Coronary artery (tissue), 2 donors: ENCODE measurements around the gene BOLA3.

Experiments used
- DNase-seq: peaks from one replicate; pipeline ENCODE4 v3.0.0-alpha.2; 2017; ENCODE audit warnings: low spot score
- H3K27ac ChIP-seq, 2 donors: fragments of 200-600 bp; sonication (generic); one replicate each; pipeline ENCODE4 v1.5.1; 2016 to 2019
- H3K4me3 ChIP-seq: fragments of 200-600 bp; sonication (generic); 2 replicates; pipeline ENCODE4 v1.5.1; 2016; ENCODE audit warnings: mild to moderate bottlenecking, moderate library complexity
- TF ChIP-seq, protein P1 (sequence below): fragments of 200-600 bp; sonication (generic); IDR thresholded peaks from one replicate; pipeline ENCODE4 v1.5.1; 2019; ENCODE audit warnings: antibody characterized with exemption

Gene BOLA3

DNA sequence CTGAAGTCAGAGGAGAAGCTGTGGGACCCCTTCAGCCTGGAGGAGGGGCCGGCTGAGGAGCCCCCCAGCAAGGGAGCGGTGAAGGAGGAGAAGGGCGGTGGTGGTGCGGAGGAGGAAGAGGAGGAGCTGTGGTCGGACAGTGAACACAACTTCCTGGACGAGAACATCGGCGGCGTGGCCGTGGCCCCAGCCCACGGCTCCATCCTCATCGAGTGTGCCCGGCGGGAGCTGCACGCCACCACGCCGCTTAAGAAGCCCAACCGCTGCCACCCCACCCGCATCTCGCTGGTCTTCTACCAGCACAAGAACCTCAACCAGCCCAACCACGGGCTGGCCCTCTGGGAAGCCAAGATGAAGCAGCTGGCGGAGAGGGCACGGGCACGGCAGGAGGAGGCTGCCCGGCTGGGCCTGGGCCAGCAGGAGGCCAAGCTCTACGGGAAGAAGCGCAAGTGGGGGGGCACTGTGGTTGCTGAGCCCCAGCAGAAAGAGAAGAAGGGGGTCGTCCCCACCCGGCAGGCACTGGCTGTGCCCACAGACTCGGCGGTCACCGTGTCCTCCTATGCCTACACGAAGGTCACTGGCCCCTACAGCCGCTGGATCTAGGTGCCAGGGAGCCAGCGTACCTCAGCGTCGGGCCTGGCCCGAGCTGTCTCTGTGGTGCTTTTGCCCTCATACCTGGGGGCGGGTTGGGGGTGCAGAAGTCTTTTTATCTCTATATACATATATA is 46.0 kb downstream of the BOLA3 start:
- Histone ChIP-seq H3K27ac (no peak overlapping the region), H3K4me3 (no peak overlapping the region)
- TF ChIP-seq, protein P1, sequence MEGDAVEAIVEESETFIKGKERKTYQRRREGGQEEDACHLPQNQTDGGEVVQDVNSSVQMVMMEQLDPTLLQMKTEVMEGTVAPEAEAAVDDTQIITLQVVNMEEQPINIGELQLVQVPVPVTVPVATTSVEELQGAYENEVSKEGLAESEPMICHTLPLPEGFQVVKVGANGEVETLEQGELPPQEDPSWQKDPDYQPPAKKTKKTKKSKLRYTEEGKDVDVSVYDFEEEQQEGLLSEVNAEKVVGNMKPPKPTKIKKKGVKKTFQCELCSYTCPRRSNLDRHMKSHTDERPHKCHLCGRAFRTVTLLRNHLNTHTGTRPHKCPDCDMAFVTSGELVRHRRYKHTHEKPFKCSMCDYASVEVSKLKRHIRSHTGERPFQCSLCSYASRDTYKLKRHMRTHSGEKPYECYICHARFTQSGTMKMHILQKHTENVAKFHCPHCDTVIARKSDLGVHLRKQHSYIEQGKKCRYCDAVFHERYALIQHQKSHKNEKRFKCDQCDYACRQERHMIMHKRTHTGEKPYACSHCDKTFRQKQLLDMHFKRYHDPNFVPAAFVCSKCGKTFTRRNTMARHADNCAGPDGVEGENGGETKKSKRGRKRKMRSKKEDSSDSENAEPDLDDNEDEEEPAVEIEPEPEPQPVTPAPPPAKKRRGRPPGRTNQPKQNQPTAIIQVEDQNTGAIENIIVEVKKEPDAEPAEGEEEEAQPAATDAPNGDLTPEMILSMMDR: no peak
- no peak for DNase-seq

DNA sequence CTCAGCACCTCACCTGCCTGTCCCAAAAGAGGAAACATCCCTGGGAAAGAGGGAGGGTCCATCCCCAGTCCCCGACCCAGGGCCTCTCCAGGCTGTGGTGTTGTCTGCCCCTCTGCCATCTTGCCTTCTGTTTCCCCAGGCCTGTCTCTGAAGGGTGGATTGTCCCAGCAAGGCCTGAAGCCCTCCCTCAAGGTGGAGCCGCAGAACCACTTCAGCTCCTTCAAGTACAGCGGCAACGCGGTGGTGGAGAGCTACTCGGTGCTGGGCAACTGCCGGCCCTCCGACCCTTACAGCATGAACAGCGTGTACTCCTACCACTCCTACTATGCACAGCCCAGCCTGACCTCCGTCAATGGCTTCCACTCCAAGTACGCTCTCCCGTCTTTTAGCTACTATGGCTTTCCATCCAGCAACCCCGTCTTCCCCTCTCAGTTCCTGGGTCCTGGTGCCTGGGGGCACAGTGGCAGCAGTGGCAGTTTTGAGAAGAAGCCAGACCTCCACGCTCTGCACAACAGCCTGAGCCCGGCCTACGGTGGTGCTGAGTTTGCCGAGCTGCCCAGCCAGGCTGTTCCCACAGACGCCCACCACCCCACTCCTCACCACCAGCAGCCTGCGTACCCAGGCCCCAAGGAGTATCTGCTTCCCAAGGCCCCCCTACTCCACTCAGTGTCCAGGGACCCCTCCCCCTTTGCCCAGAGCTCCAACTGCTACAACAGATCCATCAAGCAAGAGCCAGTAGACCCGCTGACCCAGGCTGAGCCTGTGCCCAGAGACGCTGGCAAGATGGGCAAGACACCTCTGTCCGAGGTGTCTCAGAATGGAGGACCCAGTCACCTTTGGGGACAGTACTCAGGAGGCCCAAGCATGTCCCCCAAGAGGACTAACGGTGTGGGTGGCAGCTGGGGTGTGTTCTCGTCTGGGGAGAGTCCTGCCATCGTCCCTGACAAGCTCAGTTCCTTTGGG is 47.2 kb downstream of the BOLA3 start:
- TF ChIP-seq, protein P1: no peak
- no peak for DNase-seq
- Histone ChIP-seq H3K27ac (no peak overlapping the region), H3K4me3 (no peak overlapping the region)

DNA sequence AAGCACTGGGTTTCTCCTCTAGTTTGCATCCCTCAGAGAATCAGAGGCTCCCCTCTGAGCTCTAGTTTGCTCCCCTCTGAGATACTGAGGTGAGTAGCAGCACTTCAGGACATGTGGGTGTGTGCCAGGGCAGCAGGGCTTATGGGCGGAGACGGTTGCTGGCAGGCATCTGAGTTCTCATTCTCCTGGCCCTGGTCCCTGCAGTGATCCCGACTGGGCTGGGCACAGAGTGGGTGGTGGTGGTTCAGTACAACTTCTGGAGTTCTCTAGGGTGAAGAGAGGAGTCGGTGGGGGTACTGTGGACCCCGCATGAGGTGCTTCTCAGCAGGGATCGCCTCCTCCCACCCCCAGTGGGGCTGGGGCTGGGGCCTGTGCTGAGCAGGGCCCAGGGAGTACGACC is 47.9 kb downstream of the BOLA3 start:
- DNase-seq: no peak
- no peak overlapping the region for H3K4me3 ChIP-seq
- TF ChIP-seq, protein P1: no peak
- no peak overlapping the region for H3K27ac ChIP-seq

DNA sequence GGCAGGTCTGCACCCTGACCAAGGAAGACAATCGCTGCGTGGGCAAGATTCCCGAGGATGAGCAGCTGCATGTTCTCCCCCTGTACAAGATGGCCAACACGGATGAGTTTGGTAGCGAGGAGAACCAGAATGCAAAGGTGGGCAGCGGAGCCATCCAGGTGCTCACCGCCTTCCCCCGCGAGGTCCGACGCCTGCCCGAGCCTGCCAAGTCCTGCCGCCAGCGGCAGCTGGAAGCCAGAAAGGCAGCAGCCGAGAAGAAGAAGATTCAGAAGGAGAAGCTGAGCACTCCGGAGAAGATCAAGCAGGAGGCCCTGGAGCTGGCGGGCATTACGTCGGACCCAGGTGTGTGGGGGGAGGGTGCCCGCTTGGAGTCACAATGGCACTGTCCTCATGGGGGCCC is 48.4 kb downstream of the BOLA3 start:
- Histone ChIP-seq H3K4me3 (no peak overlapping the region), H3K27ac (no peak overlapping the region)
- DNase-seq: no peak
- TF ChIP-seq, protein P1: no peak

DNA sequence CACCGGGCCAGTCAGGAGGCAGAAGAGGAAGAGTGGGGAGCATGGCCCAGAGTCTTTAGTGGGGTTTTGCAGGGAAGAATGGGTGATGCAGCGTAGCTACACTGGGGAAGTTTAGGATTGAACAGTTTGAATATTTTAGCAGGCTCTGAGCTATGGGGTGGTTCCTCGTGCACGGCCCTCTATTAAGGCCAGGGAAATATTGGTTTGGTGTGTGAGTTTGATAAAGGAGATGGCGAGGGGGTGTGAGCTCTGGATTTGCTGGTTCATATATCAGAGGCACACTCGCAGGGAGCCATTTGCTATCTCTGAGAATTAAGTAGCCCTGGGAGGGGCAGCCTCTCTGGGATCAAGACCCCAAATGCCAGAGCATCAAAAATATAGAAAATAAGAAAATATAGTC is 50.1 kb downstream of the BOLA3 start:
- TF ChIP-seq, protein P1: no peak
- DNase-seq: no peak
- H3K27ac ChIP-seq: no peak overlapping the region
- H3K4me3 ChIP-seq: no peak overlapping the region

DNA sequence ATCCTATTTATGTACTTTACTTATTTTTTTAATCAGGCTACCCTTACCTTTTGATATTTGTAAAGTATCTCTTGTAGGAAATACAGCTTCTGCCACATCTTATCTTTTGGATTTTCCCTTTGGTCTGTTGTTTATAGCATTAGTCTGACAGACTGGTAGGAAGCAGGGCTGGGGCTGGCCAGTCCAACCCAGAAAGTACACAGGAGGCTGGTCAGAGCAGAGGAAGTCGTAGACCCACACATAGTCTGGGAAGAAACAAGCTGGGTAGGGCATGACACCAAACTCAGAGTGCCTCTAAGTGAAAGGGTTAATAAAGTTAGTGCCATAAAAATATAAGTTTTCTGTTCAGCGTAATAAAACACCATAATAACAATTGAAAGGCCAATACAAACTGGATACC is 51.7 kb downstream of the BOLA3 start:
- no peak for DNase-seq
- TF ChIP-seq, protein P1: no peak
- Histone ChIP-seq H3K4me3 (no peak overlapping the region), H3K27ac (no peak overlapping the region)
